GM23338 (cell line): ENCODE data around the gene OSGIN1. TPM values are rescaled to one million over a fixed set of nuclear protein-coding genes. Genes with fewer than 3 reads are reported as not detected.

Experiments used
- ATAC-seq: fragments of 200-7000 bp; cut with Tn5 transposase; 3 replicates; pipeline ENCODE4 v1.9.1; 2020
- DNase-seq: peaks from one replicate; pipeline ENCODE4 v3.0.0-alpha.2; 2015; ENCODE audit warnings: low spot score
- H2AFZ ChIP-seq: fragments of 200-600 bp; sonication (generic); 2 replicates; pipeline ENCODE4 v1.8.0; 2016; ENCODE audit warnings: antibody characterized with exemption, mild to moderate bottlenecking, moderate library complexity
- H3F3A ChIP-seq: fragments of 200-600 bp; sonication (generic); replicated peaks from 2 replicates; pipeline ENCODE4 v1.8.0; 2017; ENCODE audit warnings: antibody characterized with exemption, mixed run types, low read depth
- H3K27ac ChIP-seq: fragments of 200-600 bp; sonication (generic); 2 replicates; pipeline ENCODE4 v1.6.1; 2016; ENCODE audit warnings: low read depth
- H3K27me3 ChIP-seq: fragments of 200-600 bp; sonication (generic); 2 replicates; pipeline ENCODE4 v1.8.0; 2016; ENCODE audit warnings: mild to moderate bottlenecking, mixed run types, moderate library complexity; ENCODE audit not compliant: insufficient read depth
- H3K36me3 ChIP-seq: fragments of 200-600 bp; sonication (generic); 2 replicates; pipeline ENCODE4 v1.8.0; 2016; ENCODE audit warnings: mild to moderate bottlenecking; ENCODE audit not compliant: insufficient read depth
- H3K4me1 ChIP-seq: fragments of 200-600 bp; sonication (generic); 2 replicates; pipeline ENCODE4 v1.8.0; 2016; ENCODE audit warnings: mild to moderate bottlenecking, moderate library complexity; ENCODE audit not compliant: insufficient read depth
- H3K4me2 ChIP-seq: fragments of 200-600 bp; sonication (generic); 2 replicates; pipeline ENCODE4 v1.7.1; 2017; ENCODE audit warnings: mixed run types
- H3K4me3 ChIP-seq: fragments of 200-600 bp; sonication (generic); 2 replicates; pipeline ENCODE4 v1.6.1; 2016; ENCODE audit warnings: mixed run types
- H3K79me2 ChIP-seq: fragments of 200-600 bp; sonication (generic); replicated peaks from 2 replicates; pipeline ENCODE4 v1.8.0; 2017; ENCODE audit warnings: mild to moderate bottlenecking; ENCODE audit not compliant: insufficient read depth
- H3K9me2 ChIP-seq: fragments of 200-600 bp; sonication (generic); 2 replicates; pipeline ENCODE4 v1.8.0; 2017; ENCODE audit not compliant: insufficient read depth
- H4K20me1 ChIP-seq: fragments of 200-600 bp; sonication (generic); replicated peaks from 2 replicates; pipeline ENCODE4 v1.8.0; 2017; ENCODE audit warnings: mild to moderate bottlenecking; ENCODE audit not compliant: insufficient read depth
- H3K27ac Mint-ChIP-seq: 2 replicates; pipeline ENCODE4 v1.8.0; 2020; ENCODE audit warnings: inconsistent platforms, mild to moderate bottlenecking, moderate library complexity, mixed read lengths
- H3K27me3 Mint-ChIP-seq: 3 replicates; pipeline ENCODE4 v1.8.0; 2022; ENCODE audit warnings: low read depth, mild to moderate bottlenecking, moderate library complexity, mixed read lengths, inconsistent platforms; ENCODE audit not compliant: insufficient read depth, poor library complexity
- H3K36me3 Mint-ChIP-seq: 3 replicates; pipeline ENCODE4 v1.8.0; 2021; ENCODE audit warnings: low read depth, mild to moderate bottlenecking, inconsistent platforms, moderate library complexity, mixed read lengths
- H3K4me1 Mint-ChIP-seq: 3 replicates; pipeline ENCODE4 v1.8.0; 2020; ENCODE audit warnings: mild to moderate bottlenecking, inconsistent platforms, mixed read lengths
- H3K4me3 Mint-ChIP-seq: 3 replicates; pipeline ENCODE4 v1.8.0; 2021; ENCODE audit warnings: moderate library complexity, mild to moderate bottlenecking, inconsistent platforms, mixed read lengths
- H3K9me3 Mint-ChIP-seq: 3 replicates; pipeline ENCODE4 v1.8.0; 2020; ENCODE audit warnings: moderate library complexity, mild to moderate bottlenecking, inconsistent platforms, mixed read lengths
- CTCF ChIP-seq, 2 experiments: fragments of 200-600 bp in 1 of 2; sonication (generic) in 1 of 2; conservative IDR thresholded peaks; 2 replicates each; pipeline versions ENCODE4 v1.5.1 to v1.6.1; 2016 to 2017; ENCODE audit warnings: antibody characterized with exemption in 2 of 2, low read depth in 2 of 2, mild to moderate bottlenecking in 2 of 2, moderate library complexity in 1 of 2
- ETS1 ChIP-seq: IDR thresholded peaks from 2 replicates; pipeline ENCODE4 v1.6.1; 2016; ENCODE audit warnings: antibody characterized with exemption
- EZH2 ChIP-seq: fragments of 200-600 bp; sonication (generic); IDR thresholded peaks from one replicate; pipeline ENCODE4 v1.8.0; 2017; ENCODE audit warnings: antibody characterized with exemption, mild to moderate bottlenecking, low read depth; ENCODE audit not compliant: unreplicated experiment
- EZH2phosphoT487 ChIP-seq: fragments of 200-600 bp; sonication (generic); IDR thresholded peaks from one replicate; pipeline ENCODE4 v1.8.1; 2018; ENCODE audit warnings: antibody characterized with exemption; ENCODE audit not compliant: unreplicated experiment
- JUNB ChIP-seq: IDR thresholded peaks from one replicate; pipeline ENCODE4 v1.6.1; 2016; ENCODE audit warnings: antibody characterized with exemption; ENCODE audit not compliant: unreplicated experiment
- POLR2AphosphoS5 ChIP-seq: IDR thresholded peaks from 2 replicates; pipeline ENCODE4 v1.6.1; 2016; ENCODE audit warnings: antibody characterized with exemption, low read depth
- ZNF114 ChIP-seq: fragments of 250-450 bp; sonication (Bioruptor Pico); IDR thresholded peaks from 2 replicates; pipeline ENCODE4 v1.5.0; 2020; ENCODE audit warnings: mild to moderate bottlenecking, moderate library complexity
- ZNF331 ChIP-seq: fragments of 250-450 bp; sonication (Bioruptor Pico); IDR thresholded peaks from 2 replicates; pipeline ENCODE4 v1.5.0; 2020; ENCODE audit warnings: low read depth, mild to moderate bottlenecking, moderate library complexity
- ZNF462 ChIP-seq: fragments of 250-450 bp; sonication (Bioruptor Pico); IDR thresholded peaks from 2 replicates; pipeline ENCODE4 v1.5.0; 2020; ENCODE audit warnings: mild to moderate bottlenecking, moderate library complexity
- polyA plus RNA-seq: library from polyadenylated mRNA; unstranded; fragments of >200 nt; fragmentation: Nextera tagmentation; extraction: Ambion mirVana; gene quantifications from 2 replicates; pipeline ENCODE4 v1.2.1, GENCODE V29; 2016
- total RNA-seq: library from RNA; depleted of rRNA; stranded (reverse); fragments of >200 nt; shearing (Covaris generic); gene quantifications from 2 replicates; pipeline ENCODE4 v1.2.3, GENCODE V29; 2014

Gene OSGIN1
- total and polyA plus RNA-seq, 2 experiments from 2014 or later, result 0.32 to 1.6 TPM

- Mint-ChIP-seq H3K27ac (no peak overlapping the region), H3K27me3 (peaks cover 24% of the 10 kb centered on the region), H3K36me3 (peaks cover 52% of the 10 kb centered on the region), H3K4me3 (no peak overlapping the region), H3K9me3 (peaks cover 17% of the 10 kb centered on the region), H3K4me1 (peaks cover 11% of the 10 kb centered on the region)
- Histone ChIP-seq H3K27ac (no peak overlapping the region), H3K27me3 (no peaks in the 10 kb centered on the region), H3F3A (peaks cover 12% of the 10 kb centered on the region; the same call in 1 of the 2 replicates), H3K36me3 (0 out of 2 replicates have a peak, but pooled peaks cover 1% of the 10 kb centered on the region), H3K4me3 (no peak overlapping the region), H2AFZ (no peak overlapping the region), H3K4me1 (no peaks in the 10 kb centered on the region), H4K20me1 (no peaks in the 10 kb centered on the region; the same call in 1 of the 2 replicates), H3K4me2 (no peak overlapping the region), H3K79me2 (no peaks in the 10 kb centered on the region), H3K9me2 (no peaks in the 10 kb centered on the region)
- ATAC-seq, result no peak
- no peak for DNase-seq
- no peak for TF ChIP-seq EZH2phosphoT487
- no peak for TF ChIP-seq ZNF114 (CRISPR knock-in tag)
- TF ChIP-seq POLR2AphosphoS5, result no peak
- TF ChIP-seq ZNF331 (CRISPR knock-in tag), result no peak
- TF ChIP-seq EZH2, result no peak
- TF ChIP-seq CTCF (conservative IDR thresholded peaks at IDR 0.05; ENCODE audit: low read depth in 2 of 2), result no peak
- TF ChIP-seq ETS1, result no peak
Measured at GRCh38 chr16:83920894-83921491, 32.0 kb upstream of the OSGIN1 start.

GRCh38 chr16:83923581-83924365 lies 29.3 kb upstream of the OSGIN1 start:
- Mint-ChIP-seq H3K27me3 (peaks cover 22% of the 10 kb centered on the region), H3K9me3 (peaks cover 7% of the 10 kb centered on the region; the same call in 2 of the 3 replicates), H3K27ac (no peak overlapping the region), H3K36me3 (peaks cover 25% of the 10 kb centered on the region), H3K4me3 (no peak overlapping the region), H3K4me1 (peaks cover 21% of the 10 kb centered on the region)
- Histone ChIP-seq H3K27me3 (no peaks in the 10 kb centered on the region), H3K79me2 (no peaks in the 10 kb centered on the region), H2AFZ (no peak overlapping the region), H3K9me2 (no peaks in the 10 kb centered on the region), H3K36me3 (no peaks in the 10 kb centered on the region), H3K4me3 (no peak overlapping the region), H4K20me1 (no peaks in the 10 kb centered on the region), H3K27ac (no peak overlapping the region), H3F3A (peaks cover 4% of the 10 kb centered on the region; the same call in 1 of the 2 replicates), H3K4me1 (peaks cover 13% of the 10 kb centered on the region), H3K4me2 (no peak overlapping the region)
- no peak for ATAC-seq
- DNase-seq, result no peak
- no peak for TF ChIP-seq ZNF114 (CRISPR knock-in tag)
- TF ChIP-seq EZH2phosphoT487, result no peak
- TF ChIP-seq ZNF331 (CRISPR knock-in tag), result no peak
- TF ChIP-seq JUNB, result no peak
- TF ChIP-seq ZNF462 (CRISPR knock-in tag), result no peak
